Endometrium (tissue), 2 donors: ENCODE results near the gene ATP5F1E.
"Not testable (repeated sequence)": the region's sequence is repeated elsewhere in the genome, so short reads cannot be mapped to it uniquely, and the experiment has no call there.

ENCODE experiments used
- FAIRE-seq: peaks from 2 replicates; lab custom pipeline; 2012; peaks lifted over from hg19 to GRCh38; lab: Jason Lieb, UNC
- donor health status: control.
- donor health status: control.

ATP5F1E gene

GRCh38 chr20:59042796-59043631, 10.9 kb upstream of the ATP5F1E start:
- FAIRE-seq, result no peak

- no peak for FAIRE-seq
These were observed 10.1 kb upstream of the ATP5F1E start, which contains the start of gene PRELID3B for GRCh38 chr20:59042151-59042795. Gene PRELID3B (minus strand): TSS chr20:59042786. CDS start chr20:59042730, 56 bp downstream.

GRCh38 chr20:59041487-59041886, 9.4 kb upstream of the ATP5F1E start:
- not testable (repeated sequence) for FAIRE-seq

GRCh38 chr20:59040667-59041066, 8.5 kb upstream of the ATP5F1E start:
- no peak for FAIRE-seq

- FAIRE-seq, result no peak
These were observed 7.1 kb upstream of the ATP5F1E start for GRCh38 chr20:59039233-59039632.

- no peak for FAIRE-seq
These were observed 5.3 kb upstream of the ATP5F1E start for GRCh38 chr20:59037386-59037785.

GRCh38 chr20:59035381-59035780, 3.2 kb upstream of the ATP5F1E start:
- no peak for FAIRE-seq

- no peak for FAIRE-seq
These were observed 1.6 kb upstream of the ATP5F1E start for GRCh38 chr20:59033616-59034165.

- no peak for FAIRE-seq
These were observed 958 bp upstream of the ATP5F1E start for GRCh38 chr20:59033093-59033492.

GRCh38 chr20:59032713-59033059, 551 bp upstream of the ATP5F1E start:
- no peak for FAIRE-seq

GRCh38 chr20:59031564-59032022, 542 bp downstream of the ATP5F1E start:
- no peak for FAIRE-seq

GRCh38 chr20:59030911-59031563, 1.1 kb downstream of the ATP5F1E start:
- FAIRE-seq, result no peak

GRCh38 chr20:59028812-59029211, 3.3 kb downstream of the ATP5F1E start:
- no peak for FAIRE-seq

- FAIRE-seq, result no peak
These were observed 4.3 kb downstream of the ATP5F1E start for GRCh38 chr20:59027741-59028320.

GRCh38 chr20:59026904-59027740, 5.0 kb downstream of the ATP5F1E start:
- no peak for FAIRE-seq

GRCh38 chr20:59025511-59025910, 6.6 kb downstream of the ATP5F1E start:
- no peak for FAIRE-seq

GRCh38 chr20:59025086-59025485, 7.0 kb downstream of the ATP5F1E start:
- FAIRE-seq, result no peak

- FAIRE-seq, result no peak
These were observed 8.0 kb downstream of the ATP5F1E start for GRCh38 chr20:59024111-59024530.

- no peak for FAIRE-seq
These were observed 8.5 kb downstream of the ATP5F1E start for GRCh38 chr20:59023616-59024015.

GRCh38 chr20:59022754-59023153, 9.4 kb downstream of the ATP5F1E start:
- no peak for FAIRE-seq

- no peak for FAIRE-seq
These were observed 11.1 kb downstream of the ATP5F1E start for GRCh38 chr20:59020938-59021551.
